ENCODE results near the gene PARD3B.

The PARD3B gene

GRCh38 chr2:205235434-205235833, 690.2 kb downstream of the PARD3B start:
- Histone ChIP-seq H3K36me3 (ENCODE audit: low read depth) (no peaks in the 10 kb centered on the region), H3K4me3 (ENCODE audit: severe bottlenecking) (no peak overlapping the region), H3K27ac (ENCODE audit: poor library complexity, severe bottlenecking) (no peak overlapping the region), H3K4me1 (ENCODE audit: insufficient read depth, poor library complexity, severe bottlenecking) (peaks cover 8% of the 10 kb centered on the region), H3K27me3 (ENCODE audit: insufficient read depth, poor library complexity, severe bottlenecking) (no peaks in the 10 kb centered on the region), H3K9me3 (ENCODE audit: severe bottlenecking) (no peaks in the 10 kb centered on the region)
- TF ChIP-seq CTCF (IDR thresholded peaks at IDR 0.05; ENCODE audit: poor library complexity, severe bottlenecking), result no peak
- DNase-seq (ENCODE audit: low spot score) (no peak), ATAC-seq (ENCODE audit: low read depth) (peak; percentile 100)

DNA sequence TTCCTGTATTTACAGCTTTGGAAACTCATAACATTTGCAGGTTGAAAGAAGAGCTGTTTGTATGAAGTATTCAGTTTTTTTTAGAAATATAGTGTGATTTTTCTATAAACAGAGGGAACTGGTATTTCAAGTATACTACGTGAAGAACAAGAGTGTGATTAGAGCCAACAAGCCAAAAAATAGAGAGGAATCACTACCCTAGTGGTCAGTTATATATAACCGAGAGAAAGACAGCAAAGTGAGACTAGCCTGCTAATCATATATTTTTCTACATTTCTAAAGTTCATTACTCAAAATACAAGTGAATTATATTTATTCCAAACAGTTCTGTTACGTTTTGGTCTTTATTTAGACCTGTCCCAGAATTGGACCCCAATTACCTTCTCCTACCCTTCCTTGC, 692.2 kb downstream of the PARD3B start:
- H3K9me3 ChIP-seq (ENCODE audit: severe bottlenecking), result no peaks in the 10 kb centered on the region
- no peak for ATAC-seq (ENCODE audit: low read depth)
- no peak for TF ChIP-seq CTCF (IDR thresholded peaks at IDR 0.05; ENCODE audit: poor library complexity, severe bottlenecking)

GRCh38 chr2:205245001-205245400, 699.7 kb downstream of the PARD3B start:
- Histone ChIP-seq H3K4me3 (ENCODE audit: severe bottlenecking) (no peak overlapping the region), H3K4me1 (ENCODE audit: insufficient read depth, poor library complexity, severe bottlenecking) (no peaks in the 10 kb centered on the region), H3K9me3 (ENCODE audit: severe bottlenecking) (no peaks in the 10 kb centered on the region), H3K27me3 (ENCODE audit: insufficient read depth, poor library complexity, severe bottlenecking) (no peaks in the 10 kb centered on the region), H3K36me3 (ENCODE audit: low read depth) (no peaks in the 10 kb centered on the region), H3K27ac (ENCODE audit: poor library complexity, severe bottlenecking) (no peak overlapping the region)
- no peak for TF ChIP-seq CTCF (IDR thresholded peaks at IDR 0.05; ENCODE audit: poor library complexity, severe bottlenecking)
- DNase-seq (ENCODE audit: low spot score), result no peak
- no peak for ATAC-seq (ENCODE audit: low read depth)

More for the DNA sequence above, 692.2 kb downstream of the PARD3B start:
- Histone ChIP-seq H3K27me3 (ENCODE audit: insufficient read depth, poor library complexity, severe bottlenecking) (no peaks in the 10 kb centered on the region), H3K36me3 (ENCODE audit: low read depth) (no peaks in the 10 kb centered on the region), H3K27ac (ENCODE audit: poor library complexity, severe bottlenecking) (no peak overlapping the region), H3K4me1 (ENCODE audit: insufficient read depth, poor library complexity, severe bottlenecking) (peaks cover 8% of the 10 kb centered on the region), H3K4me3 (ENCODE audit: severe bottlenecking) (no peak overlapping the region)
- DNase-seq (ENCODE audit: low spot score), result no peak

DNA sequence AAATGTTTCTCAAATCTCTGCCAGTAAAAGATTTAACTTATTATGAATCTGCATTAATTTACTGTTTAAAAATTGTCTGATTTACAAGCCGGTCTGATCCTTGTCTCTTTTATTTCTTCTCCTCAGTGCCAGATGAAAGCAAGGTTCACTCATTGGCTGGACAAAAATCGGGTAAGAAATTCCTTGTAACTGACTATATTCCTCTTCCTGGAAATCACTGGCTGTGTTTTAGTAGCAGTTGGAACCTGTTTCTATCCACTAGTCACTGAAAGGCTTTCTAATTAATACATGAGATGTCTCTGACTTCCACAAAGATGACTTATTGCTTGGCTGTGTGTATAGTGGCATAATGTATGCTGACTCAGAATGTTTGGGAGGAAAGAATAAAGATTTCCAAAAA, 700.4 kb downstream of the PARD3B start:
- DNase-seq (ENCODE audit: low spot score) (no peak), ATAC-seq (ENCODE audit: low read depth) (peak; percentile 52; the same call in 2 of the 3 replicates)
- no peaks in the 10 kb centered on the region for H3K4me1 ChIP-seq (ENCODE audit: insufficient read depth, poor library complexity, severe bottlenecking)
- no peaks in the 10 kb centered on the region for H3K36me3 ChIP-seq (ENCODE audit: low read depth)
- no peaks in the 10 kb centered on the region for H3K9me3 ChIP-seq (ENCODE audit: severe bottlenecking)
- no peaks in the 10 kb centered on the region for H3K27me3 ChIP-seq (ENCODE audit: insufficient read depth, poor library complexity, severe bottlenecking)
- H3K27ac ChIP-seq (ENCODE audit: poor library complexity, severe bottlenecking), result no peak overlapping the region
- H3K4me3 ChIP-seq (ENCODE audit: severe bottlenecking), result no peak overlapping the region
- TF ChIP-seq CTCF (IDR thresholded peaks at IDR 0.05; ENCODE audit: poor library complexity, severe bottlenecking), result no peak

GRCh38 chr2:205259121-205259520, 713.8 kb downstream of the PARD3B start:
- DNase-seq (ENCODE audit: low spot score), result no peak
- Histone ChIP-seq H3K4me3 (ENCODE audit: severe bottlenecking) (no peak overlapping the region), H3K36me3 (ENCODE audit: low read depth) (no peaks in the 10 kb centered on the region), H3K9me3 (ENCODE audit: severe bottlenecking) (no peaks in the 10 kb centered on the region), H3K4me1 (ENCODE audit: insufficient read depth, poor library complexity, severe bottlenecking) (no peaks in the 10 kb centered on the region), H3K27ac (ENCODE audit: poor library complexity, severe bottlenecking) (no peak overlapping the region), H3K27me3 (ENCODE audit: insufficient read depth, poor library complexity, severe bottlenecking) (no peaks in the 10 kb centered on the region)
- no peak for ATAC-seq (ENCODE audit: low read depth)
- no peak for TF ChIP-seq CTCF (IDR thresholded peaks at IDR 0.05; ENCODE audit: poor library complexity, severe bottlenecking)
